Stimulated activated CD4-positive, alpha-beta T cell treated with anti-CD3 and anti-CD28 coated beads, Interleukin-4, amount 100 ng/mL, for 48 hours (primary cell): Measurements from ENCODE around the gene SSU72.

Experiments
- DNase-seq, 2 donors: peaks; one replicate each; pipeline ENCODE4 v3.0.0-alpha.2; 2020; ENCODE audit warnings: low read depth in 2 of 2

Gene SSU72

GRCh38 chr1:1574721-1575537, at the start of gene SSU72:
Gene SSU72 (minus strand): TSS chr1:1574863. CDS start chr1:1574557, 306 bp downstream.
- DNase-seq = peak; percentile 90 to 93

- DNase-seq = no peak
These were observed 49.2 kb upstream of the SSU72 start for GRCh38 chr1:1623631-1624442.

GRCh38 chr1:1623181-1623630, 48.5 kb upstream of the SSU72 start:
- DNase-seq = no peak

GRCh38 chr1:1622788-1623094, 48.1 kb upstream of the SSU72 start:
- no peak for DNase-seq

- DNase-seq = no peak
These were observed 47.5 kb upstream of the SSU72 start for GRCh38 chr1:1622010-1622787.

GRCh38 chr1:1621173-1622009, 46.7 kb upstream of the SSU72 start:
- DNase-seq = no peak

GRCh38 chr1:1620433-1621139, 45.9 kb upstream of the SSU72 start:
- DNase-seq = no peak

- DNase-seq = no peak
These were observed 45.3 kb upstream of the SSU72 start for GRCh38 chr1:1619917-1620361.

GRCh38 chr1:1618396-1619068, 43.9 kb upstream of the SSU72 start:
- no peak for DNase-seq

GRCh38 chr1:1617925-1618324, 43.3 kb upstream of the SSU72 start:
- DNase-seq = no peak

GRCh38 chr1:1617516-1617915, 42.9 kb upstream of the SSU72 start:
- no peak for DNase-seq

GRCh38 chr1:1616838-1617237, 42.2 kb upstream of the SSU72 start:
- no peak for DNase-seq

- DNase-seq = peak in 1 of 2 donors; percentile 32
These were observed 41.6 kb upstream of the SSU72 start for GRCh38 chr1:1616045-1616790.

- peak; percentile 94 to 96 for DNase-seq
These were observed 40.8 kb upstream of the SSU72 start, which contains the start of gene MIB2 for GRCh38 chr1:1615256-1616044. Gene MIB2 (plus strand): TSS chr1:1615500. CDS start chr1:1623453, 7,953 bp downstream.

GRCh38 chr1:1614954-1615255, 40.2 kb upstream of the SSU72 start:
- no peak for DNase-seq

GRCh38 chr1:1614204-1614953, 39.7 kb upstream of the SSU72 start:
- peak in 1 of 2 donors; percentile 57 for DNase-seq

- no peak for DNase-seq
These were observed 38.9 kb upstream of the SSU72 start for GRCh38 chr1:1613509-1614082.

GRCh38 chr1:1612104-1612400, 37.4 kb upstream of the SSU72 start:
- DNase-seq = no peak
